HG02642 (cell line): Measurements from ENCODE around the gene PCDHGB5.

Experiments used
- ATAC-seq: cut with Tn5 transposase; IDR thresholded peaks from one replicate; pipeline ENCODE4 v1.9.1; 2021; ENCODE audit warnings: mild to moderate bottlenecking; ENCODE audit not compliant: unreplicated experiment, poor library complexity

PCDHGB5 gene

DNA sequence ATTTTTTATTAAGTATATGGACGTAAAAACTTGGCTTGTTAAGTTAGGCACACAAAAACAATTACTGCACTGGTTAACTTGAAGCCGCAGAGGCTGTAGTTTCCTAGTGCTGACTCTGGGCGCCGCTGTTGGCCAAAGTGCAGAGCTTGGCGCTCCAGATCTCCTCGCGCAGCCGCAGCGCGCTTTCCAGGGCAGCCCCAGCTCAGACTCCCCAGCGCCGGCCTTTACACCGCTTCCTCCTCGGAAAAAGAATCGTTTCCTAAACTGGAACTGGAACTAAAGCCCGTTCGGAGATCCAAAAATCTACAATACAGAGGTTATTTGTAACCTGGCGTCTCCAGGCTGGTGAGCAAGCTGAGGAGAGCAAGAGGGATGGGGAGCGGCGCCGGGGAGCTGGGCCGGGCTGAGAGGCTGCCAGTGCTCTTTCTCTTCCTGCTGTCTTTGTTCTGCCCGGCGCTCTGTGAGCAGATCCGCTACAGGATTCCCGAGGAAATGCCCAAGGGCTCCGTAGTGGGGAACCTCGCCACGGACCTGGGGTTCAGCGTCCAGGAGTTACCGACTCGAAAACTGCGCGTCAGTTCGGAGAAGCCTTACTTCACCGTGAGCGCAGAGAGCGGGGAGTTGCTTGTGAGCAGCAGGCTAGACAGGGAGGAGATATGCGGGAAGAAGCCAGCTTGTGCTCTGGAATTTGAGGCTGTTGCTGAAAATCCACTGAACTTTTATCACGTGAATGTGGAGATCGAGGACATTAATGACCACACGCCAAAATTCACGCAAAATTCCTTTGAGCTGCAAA lies at the start of gene PCDHGB5:
PCDHGB5 (plus strand) TSS at position 192 of the 796 bp plus-strand sequence; CDS start at position 373, 181 bp downstream.
- peak; percentile 97 for ATAC-seq

DNA sequence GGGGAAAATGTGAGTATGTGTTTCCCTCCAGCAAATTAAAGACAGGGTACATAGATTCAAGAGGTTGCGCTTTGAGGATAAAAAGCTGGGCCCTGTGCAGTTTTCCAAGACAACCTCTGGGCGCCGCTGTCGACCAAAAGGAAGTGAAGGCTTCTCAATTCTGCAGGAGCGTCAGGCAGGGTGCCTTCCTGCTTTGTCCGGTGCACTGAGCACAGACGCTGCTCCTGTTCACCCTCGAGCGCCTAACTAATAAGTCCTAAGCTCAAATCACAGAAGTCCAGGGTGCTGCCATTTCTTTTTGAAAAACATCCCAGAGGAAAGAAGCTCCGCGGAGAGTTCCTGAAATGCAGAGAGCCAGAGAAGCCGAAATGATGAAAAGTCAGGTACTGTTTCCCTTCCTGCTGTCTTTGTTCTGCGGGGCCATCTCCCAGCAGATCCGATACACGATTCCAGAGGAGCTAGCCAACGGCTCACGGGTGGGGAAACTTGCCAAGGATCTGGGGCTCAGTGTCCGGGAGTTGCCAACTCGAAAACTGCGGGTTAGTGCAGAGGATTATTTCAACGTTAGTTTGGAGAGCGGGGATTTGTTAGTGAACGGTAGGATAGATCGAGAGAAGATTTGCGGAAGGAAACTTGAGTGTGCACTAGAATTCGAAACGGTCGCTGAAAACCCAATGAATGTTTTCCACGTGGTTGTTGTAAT lies 47.7 kb upstream of the PCDHGB5 start, which contains the start of gene PCDHGB1:
PCDHGB1 (plus strand) TSS at position 183 of the 703 bp plus-strand sequence; CDS start at position 345, 162 bp downstream.
- no peak for ATAC-seq

DNA sequence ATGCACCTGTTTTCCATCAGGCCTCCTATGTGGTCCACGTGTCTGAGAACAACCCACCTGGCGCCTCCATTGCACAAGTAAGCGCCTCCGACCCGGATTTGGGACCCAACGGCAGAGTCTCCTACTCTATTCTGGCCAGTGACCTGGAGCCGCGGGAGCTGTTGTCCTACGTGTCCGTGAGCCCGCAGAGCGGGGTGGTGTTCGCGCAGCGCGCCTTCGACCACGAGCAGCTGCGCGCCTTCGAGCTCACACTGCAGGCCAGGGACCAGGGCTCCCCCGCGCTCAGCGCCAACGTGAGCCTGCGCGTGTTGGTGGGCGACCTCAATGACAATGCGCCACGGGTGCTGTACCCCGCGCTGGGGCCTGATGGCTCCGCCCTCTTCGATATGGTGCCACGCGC lies 46.2 kb upstream of the PCDHGB5 start:
- no peak for ATAC-seq

DNA sequence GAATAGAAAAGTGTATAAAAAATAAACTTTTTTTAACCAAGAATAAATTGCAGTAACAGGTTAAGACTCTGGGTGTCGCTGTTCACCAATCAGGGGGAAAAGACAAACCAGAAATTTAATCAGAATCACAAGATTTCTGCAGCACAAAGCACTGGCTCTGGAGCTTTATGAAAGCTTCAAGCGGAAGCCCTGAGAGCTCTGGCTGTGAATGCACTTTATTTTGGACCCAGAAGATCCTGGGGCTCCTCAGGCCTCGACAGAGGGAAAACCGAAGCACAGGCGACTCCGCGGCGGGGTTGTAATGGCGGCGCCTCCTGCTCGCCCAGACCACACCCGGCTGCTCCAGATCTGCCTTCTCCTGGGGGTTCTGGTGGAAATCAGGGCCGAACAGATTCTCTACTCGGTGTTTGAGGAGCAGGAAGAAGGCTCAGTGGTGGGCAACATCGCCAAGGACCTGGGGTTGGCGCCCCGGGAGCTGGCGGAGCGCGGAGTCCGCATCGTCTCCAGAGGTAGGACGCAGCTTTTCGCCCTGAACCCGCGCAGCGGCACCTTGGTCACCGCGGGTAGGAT lies 42.8 kb upstream of the PCDHGB5 start, which contains the start of gene PCDHGA4:
PCDHGA4 (plus strand) TSS at position 122 of the 570 bp plus-strand sequence; CDS start at position 209, 87 bp downstream.
- no peak for ATAC-seq

DNA sequence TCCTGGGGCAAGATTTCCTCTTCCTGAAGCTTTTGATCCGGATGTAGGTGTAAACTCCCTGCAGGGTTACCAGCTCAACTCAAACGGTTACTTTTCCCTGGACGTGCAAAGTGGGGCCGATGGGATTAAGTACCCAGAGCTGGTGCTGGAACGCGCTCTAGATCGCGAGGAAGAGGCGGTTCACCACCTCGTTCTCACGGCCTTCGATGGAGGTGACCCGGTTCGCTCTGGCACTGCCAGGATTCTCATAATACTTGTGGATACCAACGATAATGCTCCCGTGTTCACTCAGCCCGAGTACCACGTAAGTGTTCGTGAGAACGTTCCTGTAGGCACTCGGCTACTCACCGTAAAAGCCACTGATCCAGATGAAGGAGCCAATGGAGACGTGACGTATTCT lies 42.1 kb upstream of the PCDHGB5 start:
- no peak for ATAC-seq

DNA sequence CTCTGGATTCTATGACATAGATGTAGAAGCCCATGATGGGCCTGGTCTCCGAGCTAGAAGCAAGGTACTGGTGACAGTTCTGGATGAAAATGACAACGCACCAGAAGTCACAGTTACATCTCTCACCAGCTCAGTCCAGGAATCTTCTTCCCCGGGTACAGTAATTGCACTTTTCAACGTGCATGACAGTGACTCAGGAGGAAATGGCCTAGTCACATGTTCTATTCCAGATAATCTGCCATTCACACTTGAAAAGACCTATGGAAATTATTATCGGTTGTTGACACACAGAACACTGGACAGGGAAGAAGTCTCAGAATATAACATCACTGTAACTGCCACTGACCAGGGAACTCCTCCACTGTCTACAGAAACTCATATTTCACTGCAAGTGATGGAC lies 41.6 kb upstream of the PCDHGB5 start:
- ATAC-seq, result no peak

DNA sequence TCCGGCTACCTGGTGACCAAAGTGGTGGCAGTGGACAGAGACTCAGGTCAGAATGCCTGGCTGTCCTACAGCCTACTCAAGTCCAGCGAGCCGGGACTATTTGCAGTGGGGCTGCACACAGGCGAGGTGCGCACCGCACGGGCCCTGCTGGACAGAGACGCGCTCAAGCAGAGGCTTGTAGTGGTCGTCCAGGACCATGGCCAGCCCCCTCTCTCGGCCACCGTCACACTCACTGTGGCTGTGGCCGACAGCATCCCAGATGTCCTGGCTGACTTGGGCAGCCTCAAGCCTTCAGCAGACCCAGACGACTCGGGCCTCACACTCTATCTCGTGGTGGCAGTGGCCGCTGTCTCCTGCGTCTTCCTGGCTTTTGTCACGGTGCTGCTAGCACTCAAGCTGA lies 40.8 kb upstream of the PCDHGB5 start:
- no peak for ATAC-seq

DNA sequence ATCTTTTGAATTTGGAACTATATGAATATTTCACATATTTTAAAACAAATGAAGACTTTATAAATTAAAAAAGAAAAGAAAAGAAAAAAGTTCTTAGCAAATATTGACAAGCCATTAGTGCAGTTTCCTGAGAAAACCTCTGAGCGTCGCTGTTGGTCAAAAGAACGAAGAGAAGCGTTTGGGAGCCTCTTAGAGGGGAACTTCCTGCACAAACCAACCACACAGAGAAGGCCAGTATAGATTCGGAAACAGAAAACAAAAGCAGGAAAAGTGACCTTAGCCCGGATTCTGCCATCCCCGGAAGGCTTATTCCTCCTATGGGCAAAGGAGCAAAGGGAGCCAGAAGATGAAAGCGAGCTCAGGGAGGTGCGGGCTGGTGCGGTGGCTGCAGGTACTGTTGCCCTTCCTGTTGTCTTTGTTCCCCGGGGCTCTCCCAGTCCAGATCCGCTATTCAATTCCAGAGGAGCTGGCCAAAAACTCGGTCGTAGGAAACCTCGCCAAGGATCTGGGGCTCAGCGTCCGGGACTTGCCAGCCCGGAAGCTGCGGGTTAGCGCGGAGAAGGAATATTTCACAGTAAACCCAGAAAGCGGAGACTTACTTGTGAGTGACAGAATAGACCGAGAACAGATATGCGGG lies 37.8 kb upstream of the PCDHGB5 start, which contains the start of gene PCDHGB2:
PCDHGB2 (plus strand) TSS at position 205 of the 637 bp plus-strand sequence; CDS start at position 347, 142 bp downstream.
- no peak for ATAC-seq

DNA sequence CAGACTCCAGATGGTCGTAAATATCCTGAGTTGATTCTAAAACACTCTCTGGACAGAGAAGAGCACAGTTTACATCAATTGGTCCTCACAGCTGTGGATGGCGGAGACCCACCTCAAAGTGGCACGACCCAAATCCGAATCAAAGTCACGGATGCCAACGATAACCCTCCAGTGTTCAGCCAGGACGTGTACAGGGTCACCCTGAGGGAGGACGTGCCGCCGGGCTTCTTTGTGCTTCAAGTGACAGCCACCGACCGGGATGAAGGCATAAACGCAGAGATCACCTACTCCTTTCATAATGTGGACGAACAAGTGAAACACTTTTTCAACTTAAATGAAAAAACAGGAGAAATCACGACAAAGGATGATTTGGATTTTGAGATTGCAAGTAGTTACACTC lies 37.1 kb upstream of the PCDHGB5 start:
- ATAC-seq, result no peak

DNA sequence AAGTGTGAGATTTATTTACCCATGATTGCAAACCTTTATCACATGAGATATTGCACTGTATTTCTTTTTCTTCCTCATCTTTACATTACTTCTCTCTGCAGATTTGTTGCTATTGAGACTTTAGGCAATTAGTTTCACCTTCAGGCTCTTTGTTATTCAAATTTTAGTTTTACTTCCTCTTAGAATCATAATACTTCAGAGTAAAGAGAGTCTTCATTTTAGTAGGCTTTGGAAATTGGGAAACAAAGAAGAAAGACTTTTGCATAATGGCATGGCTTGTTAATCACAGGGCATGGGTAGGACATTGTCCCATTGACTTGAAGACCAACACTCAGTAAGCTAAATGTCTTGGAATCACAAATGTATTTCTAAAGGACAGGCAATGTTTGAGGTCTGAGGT lies 35.0 kb upstream of the PCDHGB5 start:
- ATAC-seq, result no peak

DNA sequence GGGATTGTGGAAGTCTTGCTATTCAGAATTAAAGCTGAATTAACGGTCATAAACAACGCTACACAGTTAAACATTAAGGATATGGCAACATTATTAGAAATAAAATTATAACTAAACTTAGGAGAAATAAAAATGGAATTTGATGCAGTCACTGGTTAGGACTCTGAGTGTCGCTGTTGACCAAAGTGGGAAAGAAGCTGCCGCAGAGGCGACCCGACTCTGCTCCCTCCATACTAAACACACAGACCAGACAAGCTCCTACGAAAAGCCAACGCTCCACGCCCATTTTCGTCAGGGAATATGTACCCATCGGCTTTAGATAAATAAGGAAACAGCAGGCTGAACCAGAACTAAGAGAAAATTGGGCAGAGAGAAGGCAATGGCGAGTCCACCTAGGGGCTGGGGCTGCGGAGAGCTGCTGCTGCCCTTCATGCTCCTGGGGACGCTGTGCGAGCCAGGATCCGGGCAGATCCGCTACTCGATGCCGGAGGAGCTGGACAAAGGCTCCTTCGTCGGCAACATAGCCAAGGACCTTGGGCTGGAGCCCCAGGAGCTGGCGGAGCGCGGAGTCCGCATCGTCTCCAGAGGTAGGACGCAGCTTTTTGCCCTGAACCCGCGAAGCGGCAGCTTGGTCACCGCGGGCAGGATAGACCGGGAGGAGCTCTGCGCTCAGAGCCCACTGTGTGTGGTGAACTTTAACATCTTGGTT lies 33.6 kb upstream of the PCDHGB5 start, which contains the start of gene PCDHGA5:
PCDHGA5 (plus strand) TSS at position 211 of the 709 bp plus-strand sequence; CDS start at position 380, 169 bp downstream.
- ATAC-seq, result no peak

DNA sequence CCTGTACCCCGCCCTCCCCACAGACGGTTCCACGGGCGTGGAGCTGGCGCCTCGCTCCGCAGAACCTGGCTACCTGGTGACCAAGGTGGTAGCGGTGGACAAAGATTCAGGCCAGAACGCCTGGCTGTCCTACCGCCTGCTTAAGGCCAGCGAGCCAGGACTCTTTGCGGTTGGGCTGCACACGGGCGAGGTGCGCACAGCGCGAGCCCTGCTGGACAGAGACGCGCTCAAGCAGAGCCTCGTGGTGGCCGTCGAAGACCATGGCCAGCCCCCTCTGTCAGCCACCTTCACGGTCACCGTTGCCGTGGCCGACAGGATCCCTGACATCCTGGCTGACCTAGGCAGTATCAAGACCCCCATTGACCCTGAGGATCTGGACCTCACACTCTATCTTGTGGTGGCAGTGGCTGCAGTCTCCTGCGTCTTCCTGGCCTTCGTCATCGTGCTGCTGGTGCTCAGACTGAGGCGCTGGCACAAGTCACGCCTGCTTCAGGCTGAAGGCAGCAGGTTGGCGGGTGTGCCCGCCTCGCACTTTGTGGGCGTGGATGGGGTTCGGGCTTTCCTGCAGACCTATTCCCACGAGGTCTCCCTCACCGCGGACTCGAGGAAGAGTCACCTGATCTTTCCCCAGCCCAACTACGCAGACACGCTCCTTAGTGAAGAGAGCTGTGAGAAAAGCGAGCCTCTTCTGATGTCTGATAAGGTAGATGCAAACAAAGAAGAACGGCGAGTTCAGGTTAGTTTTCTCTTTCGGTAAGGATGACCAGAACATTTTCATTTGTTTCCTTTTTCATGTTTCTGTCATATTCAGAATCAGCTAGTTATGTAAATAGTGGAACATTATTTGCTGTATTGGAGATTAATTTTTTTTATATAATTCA lies 31.5 kb upstream of the PCDHGB5 start:
- no peak for ATAC-seq

DNA sequence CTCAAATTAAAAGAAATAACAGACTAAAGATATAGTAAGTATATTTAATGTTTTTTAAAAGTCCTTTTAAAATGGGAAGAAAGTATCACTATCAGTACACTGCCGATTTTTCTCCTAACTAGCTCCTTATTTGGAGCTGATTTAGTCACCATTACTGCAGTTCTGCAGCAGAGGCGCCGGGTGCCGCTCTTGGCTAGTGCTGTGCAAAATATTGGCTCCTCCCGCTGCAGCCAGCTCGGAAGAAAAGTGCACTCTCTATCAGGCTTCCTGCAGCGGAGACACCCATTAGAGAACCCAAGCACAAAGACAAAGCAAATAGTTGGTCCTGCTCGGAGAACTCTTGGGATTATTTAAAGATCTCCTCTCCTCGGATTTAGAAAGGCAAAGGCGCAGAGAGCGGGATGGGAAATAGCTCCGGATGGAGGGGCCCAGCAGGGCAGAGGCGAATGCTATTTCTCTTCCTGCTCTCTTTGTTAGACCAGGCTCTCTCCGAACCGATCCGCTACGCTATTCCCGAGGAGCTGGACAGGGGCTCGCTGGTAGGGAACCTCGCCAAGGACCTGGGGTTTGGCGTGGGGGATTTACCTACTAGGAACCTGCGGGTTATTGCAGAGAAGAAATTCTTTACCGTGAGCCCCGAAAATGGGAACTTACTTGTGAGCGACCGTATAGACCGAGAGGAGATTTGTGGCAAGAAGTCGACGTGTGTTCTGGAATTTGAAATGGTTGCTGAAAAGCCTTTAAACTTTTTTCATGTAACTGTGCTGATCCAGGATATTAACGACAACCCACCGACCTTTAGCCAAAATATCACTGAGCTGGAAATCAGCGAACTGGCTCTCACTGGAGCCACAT lies 27.5 kb upstream of the PCDHGB5 start, which contains the start of gene PCDHGB3:
PCDHGB3 (plus strand) TSS at position 249 of the 855 bp plus-strand sequence; CDS start at position 402, 153 bp downstream.
- ATAC-seq, result peak; percentile 77

DNA sequence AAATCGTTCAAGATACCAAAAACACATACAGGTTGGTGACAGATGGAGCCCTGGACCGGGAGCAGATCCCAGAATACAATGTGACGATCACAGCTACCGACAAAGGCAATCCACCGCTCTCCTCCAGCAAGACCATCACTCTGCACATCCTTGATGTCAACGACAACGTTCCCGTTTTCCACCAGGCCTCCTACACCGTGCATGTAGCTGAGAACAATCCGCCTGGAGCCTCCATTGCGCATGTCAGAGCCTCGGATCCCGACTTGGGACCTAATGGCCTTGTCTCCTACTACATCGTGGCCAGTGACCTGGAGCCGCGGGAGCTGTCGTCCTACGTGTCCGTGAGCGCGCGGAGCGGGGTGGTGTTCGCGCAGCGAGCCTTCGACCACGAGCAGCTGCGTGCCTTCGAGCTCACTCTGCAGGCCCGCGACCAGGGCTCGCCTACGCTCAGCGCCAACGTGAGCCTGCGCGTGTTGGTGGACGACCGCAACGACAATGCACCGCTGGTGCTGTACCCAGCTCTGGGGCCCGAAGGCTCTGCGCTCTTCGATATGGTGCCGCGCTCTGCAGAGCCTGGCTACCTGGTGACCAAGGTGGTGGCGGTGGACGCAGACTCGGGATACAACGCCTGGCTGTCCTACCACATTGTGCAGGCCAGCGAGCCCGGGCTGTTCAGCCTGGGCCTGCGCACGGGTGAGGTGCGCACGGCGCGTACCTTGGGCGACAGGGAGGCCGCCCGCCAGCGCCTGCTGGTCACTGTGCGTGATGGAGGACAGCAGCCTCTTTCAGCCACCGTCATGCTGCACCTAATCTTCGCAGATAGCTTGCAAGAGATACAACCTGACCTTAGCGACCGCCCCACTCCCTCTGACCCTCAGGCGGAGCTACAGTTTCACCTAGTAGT lies 25.9 kb upstream of the PCDHGB5 start:
- ATAC-seq, result no peak

DNA sequence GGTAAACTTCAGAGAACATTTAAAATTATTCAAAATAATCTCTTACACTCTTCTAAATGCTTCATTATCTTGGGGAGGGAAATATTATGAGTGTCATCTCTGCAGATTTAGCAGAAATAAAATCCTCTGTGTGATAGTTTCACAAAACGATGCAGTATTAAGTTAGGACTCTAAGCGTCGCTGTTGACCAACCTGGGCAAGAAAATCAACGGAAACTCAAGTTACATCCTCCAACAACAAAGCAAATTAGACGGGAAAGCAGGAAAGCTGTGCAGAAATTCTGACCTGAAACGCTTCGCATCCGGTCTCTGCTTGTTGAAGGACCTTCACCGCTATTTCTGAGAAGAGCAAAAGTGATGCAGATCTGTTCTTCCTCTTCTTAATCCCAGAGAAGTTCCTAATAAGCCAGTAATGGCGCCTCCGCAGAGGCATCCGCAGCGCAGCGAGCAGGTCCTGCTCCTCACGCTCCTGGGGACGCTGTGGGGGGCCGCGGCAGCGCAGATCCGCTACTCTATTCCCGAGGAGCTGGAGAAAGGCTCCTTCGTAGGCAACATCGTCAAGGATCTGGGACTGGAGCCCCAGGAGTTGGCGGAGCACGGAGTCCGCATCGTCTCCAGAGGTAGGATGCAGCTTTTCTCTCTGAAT lies 24.0 kb upstream of the PCDHGB5 start, which contains the start of gene PCDHGA6:
PCDHGA6 (plus strand) TSS at position 219 of the 645 bp plus-strand sequence; CDS start at position 412, 193 bp downstream.
- ATAC-seq, result no peak

DNA sequence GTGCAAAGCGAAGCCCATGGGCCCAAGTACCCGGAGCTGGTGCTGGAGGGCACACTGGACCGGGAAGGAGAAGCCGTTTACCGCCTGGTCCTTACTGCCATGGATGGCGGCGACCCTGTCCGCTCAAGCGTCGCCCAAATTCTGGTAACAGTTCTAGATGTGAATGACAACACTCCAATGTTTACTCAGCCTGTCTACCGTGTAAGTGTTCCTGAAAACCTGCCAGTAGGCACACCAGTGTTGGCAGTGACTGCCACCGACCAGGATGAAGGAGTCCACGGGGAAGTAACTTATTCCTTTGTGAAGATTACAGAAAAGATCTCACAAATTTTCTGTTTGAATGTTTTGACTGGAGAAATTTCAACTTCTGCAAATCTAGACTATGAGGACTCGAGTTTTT lies 23.1 kb upstream of the PCDHGB5 start:
- no peak for ATAC-seq
